GM10847 (cell line): ENCODE results near the gene MAP3K3.

Experiments
- POLR2A ChIP-seq: IDR thresholded peaks from 2 replicates; pipeline ENCODE4 v1.6.1; 2011; ENCODE audit not compliant: insufficient read length; ENCODE audit errors: extremely low read depth

Gene MAP3K3

DNA sequence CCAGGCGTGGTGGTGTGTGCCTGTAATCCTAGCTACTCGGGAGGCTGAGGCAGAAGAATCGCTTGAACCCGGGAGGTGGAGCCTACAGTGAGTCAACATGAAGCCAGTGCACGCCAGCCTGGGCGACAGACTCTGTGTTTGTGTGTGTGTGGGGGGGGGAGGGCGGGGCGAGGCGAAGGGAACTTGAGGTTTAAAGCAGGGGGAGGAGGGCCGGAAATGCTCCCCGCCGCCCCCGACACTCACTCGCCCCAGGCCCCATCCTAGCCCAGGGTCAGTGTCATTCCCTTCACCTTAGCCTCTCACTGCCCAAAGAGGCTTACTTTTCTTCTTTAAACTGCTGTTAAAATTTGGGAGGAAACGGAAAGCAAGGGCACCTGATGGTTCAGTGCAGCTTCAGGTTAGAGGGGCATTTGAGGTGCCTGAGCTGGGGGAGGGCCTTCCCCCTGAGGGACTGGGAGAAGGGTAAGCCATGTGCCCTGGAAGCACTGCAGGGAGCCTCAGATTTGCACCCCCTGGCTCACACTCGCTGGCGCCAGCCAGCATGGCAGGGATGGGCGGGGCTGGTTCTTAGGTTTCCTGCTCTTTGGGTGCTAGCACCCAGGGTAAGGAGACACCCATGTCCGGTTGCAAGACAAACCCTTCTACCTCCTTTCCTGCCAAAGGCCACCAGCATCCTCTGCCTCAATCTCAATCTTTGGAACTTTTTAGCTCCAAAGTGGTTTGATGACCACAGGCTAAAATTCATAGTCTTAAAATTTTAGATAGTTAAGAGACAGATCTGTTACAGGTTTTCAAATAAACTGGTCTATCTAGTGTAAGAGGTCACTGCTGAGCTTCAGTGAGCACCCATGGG lies 79.9 kb downstream of the MAP3K3 start:
- TF ChIP-seq POLR2A, result no peak

DNA sequence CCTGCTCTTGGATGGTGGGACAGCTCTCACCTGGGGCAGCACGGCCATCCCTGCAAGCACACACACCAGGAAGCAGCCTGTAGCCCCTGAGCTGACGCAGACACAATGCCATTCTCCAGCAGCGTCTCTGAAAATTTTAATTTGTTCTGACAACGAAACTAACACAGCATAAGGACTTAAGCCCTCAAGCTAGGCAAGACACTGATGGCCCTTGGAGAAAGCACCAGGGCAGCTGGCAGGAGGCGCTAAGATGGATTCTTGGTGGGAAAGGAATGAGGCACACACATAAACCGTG lies 80.5 kb downstream of the MAP3K3 start:
- no peak for TF ChIP-seq POLR2A

DNA sequence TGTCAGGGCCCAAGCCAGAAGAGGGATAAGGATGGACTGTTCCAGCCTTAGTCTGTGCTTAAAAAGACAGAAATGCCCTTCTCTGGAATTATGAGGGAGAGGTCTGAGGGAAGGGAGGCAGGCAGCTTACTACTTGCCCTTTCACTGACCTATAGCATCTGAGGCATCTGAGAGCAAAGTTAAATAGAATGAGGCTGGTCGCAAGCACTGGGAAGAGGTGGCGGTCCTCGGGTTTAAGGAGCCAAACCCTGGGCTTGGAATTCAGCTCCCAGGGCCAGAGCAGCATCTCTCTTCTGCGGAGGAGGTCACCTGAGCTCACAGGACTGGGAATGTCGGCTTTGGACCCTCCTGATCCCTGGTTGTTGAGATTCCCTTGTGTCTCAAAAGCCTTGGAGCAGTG lies 80.8 kb downstream of the MAP3K3 start:
- no peak for TF ChIP-seq POLR2A

DNA sequence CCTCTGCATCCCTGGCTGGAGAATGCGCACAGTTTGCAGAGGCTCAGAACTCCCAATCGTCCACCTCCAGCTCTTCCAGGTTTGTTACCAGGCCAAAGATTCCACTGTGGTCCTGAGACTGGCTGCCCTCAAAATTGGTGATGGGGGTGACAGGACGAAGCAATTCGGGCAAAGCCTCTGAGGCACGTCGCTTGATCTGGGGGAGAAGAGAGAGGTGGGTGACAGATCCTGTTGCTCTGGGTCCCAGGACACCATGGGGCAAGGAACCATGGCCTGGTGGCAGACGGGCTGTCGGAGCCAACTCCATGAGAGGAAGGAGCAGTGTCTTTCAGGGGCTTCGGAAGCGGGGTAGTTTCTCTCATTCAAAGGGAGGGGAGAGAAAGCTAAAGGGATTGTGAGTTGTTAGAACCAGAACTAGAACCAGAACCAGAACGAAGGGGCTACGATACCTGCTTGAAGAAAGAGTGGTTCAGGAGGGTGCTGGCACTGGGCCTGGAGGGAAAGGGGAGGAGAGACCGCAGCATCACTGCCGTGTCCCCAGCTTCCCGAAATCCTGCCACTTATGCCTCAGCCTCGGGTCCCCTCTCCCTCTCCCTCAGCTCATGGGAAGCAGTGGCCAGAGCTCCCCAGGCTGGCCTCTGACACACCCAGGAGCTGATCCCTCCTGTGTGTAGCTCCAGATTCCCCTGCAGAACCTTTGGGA lies 81.5 kb downstream of the MAP3K3 start:
- no peak for TF ChIP-seq POLR2A

DNA sequence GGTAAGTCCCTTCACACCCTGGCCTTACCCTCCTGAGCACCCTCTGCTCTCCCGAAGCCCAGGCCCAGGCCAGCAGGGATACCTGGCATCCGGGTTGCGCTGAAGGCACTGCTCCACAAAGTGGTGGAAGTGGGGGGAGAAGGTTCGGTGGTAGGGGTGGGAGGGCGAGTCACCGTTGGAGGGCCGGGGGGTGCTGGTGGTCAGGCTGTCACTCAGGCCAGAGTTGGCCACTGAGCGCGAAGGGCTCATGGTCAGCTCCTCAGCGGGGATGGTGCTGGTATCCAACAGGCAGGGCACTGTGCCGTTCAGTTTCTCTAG lies 82.0 kb downstream of the MAP3K3 start:
- no peak for TF ChIP-seq POLR2A

DNA sequence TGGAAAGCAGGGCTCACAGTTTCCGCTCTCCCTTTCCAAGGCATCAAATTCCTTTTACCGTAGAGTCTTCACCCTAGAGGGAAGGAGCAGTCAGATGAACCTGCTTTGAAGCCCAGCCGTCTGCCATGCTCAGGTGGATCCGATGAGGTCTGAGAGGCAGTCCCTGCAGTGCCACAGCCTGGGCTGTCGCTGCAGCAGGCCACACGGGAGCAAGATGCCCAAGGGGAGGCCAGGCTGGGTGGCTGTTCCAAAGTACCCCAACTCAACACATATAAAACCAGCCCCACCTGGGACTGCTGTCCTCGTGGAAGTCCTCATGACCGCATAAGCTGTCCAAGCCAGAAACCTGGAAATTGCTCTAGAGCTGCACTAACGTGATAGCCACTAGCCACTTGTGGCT lies 82.6 kb downstream of the MAP3K3 start:
- no peak for TF ChIP-seq POLR2A

DNA sequence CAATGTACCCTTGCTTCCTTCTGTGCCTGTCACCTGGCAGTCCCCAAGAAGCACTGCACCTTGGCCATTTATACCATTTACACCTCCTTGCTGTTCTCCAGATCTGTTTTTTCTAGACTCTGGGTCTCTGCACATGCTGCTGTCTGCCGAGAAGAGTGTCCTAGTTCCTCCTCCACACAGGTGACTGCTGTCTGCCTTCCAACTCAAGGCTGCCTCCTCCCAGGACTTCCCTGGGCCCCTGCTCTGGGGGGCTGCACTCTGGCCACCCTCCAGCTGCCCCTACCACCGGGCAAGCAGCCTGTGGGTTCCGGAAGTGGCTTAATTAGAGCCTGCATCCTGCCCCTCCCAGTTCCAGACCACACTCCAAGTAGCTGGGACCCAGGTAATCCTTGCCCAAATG lies 83.4 kb downstream of the MAP3K3 start:
- no peak for TF ChIP-seq POLR2A

DNA sequence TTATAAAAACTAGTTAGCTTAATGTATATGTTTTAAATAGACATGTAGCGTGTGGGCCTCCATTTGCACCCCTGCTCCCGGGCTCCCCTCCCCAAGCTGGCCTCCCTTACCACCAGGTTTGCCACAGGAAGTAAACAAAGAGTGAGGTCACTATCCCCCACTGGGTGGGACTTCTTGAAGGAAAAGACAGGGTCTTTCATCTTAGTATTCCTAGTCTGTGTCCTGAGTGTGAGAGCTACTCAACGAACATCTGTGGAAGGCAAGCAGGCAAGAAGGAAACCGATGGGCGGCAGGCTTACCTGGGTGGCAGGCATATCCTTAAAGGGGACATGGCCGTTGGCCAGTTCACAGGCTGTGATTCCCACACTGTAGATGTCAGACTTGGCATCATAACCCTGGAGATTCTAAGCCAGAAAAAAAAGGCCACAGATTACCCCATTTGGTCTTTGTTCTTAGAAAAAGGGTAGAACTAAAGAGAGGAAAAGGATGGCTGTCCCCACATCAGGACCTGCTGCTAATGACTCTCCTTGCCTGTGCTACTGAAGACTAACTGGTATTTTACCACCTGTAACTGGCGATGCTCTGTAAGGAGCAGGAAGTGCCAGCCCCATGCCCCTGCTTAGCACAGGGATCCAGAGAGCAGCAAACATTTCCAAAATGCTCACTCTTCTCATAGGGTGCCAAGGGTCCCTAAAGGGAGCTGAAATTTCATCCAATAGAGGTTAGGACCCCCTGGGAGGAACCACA lies 84.3 kb downstream of the MAP3K3 start:
- TF ChIP-seq POLR2A, result no peak

DNA sequence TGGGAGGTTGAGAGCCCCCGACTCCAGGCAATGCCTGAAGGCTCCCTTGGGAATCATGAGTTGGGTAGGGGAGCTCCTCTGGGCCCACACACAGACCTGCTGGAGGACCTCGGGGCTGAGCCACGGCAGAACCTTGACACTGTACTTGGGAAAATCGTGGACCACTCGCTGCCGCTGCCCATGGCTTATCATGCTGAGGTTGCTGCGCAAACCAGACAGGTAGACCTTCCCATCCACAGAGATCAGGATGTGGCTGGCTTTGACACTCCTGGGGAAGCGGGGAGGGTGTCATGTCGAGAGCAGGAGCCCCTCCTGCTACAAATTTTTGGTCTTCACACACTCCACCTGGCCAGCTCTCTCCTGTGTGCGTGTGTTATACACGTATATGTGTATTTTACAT lies 84.9 kb downstream of the MAP3K3 start:
- no peak for TF ChIP-seq POLR2A

DNA sequence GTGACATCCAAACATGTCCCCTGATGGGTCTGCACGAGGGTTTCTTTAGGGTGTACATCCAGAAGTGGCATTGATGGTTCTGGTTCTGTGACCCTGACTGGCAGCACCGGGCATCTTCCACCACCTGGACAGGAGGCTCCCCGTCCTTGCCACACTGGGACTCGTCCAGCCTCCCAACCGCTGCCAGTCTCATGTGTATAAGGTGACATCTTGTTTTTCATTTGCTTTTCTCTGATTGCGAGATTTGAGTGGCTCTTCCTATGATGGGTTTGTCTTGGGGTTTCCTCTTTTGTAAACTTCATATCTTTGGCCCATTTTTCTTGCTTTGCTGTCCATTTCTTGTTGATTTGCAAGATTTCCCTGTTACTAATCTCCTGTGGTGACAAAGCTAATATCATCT lies 86.9 kb downstream of the MAP3K3 start:
- no peak for TF ChIP-seq POLR2A

DNA sequence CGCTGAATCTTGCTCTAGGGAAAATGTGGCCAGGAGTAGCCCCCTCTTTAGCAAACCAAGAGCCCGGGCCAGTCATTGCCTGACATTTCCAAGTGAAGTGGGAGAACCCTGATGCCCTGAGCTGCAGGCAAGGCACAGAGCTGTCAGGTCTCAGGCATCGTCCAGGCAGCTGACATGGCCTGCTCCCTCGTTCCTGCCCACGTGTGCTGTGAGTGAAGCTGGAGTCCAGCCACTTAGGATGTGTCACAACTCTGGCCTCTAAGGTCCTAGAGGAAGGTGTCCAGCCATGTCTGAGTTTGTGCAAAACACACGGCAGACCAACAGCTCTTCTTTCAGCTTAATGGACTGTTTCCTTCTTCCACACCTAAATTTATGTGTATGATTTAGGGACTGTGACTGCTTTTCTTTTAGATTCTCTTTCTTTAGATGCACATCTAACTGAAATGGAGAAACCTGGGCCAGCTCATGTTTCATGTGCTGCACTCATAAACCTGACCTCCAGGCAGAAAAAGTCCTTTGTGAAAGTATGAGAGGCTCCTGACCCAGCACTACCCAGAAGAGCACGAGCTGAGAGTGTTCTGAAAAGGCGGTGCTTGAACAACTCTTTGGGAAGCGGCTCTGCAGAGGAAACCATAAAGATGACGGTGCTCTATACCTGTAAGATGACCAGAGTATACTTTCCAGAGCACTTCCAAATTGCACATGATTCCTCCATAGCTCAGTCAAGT lies 92.5 kb downstream of the MAP3K3 start:
- TF ChIP-seq POLR2A, result no peak

DNA sequence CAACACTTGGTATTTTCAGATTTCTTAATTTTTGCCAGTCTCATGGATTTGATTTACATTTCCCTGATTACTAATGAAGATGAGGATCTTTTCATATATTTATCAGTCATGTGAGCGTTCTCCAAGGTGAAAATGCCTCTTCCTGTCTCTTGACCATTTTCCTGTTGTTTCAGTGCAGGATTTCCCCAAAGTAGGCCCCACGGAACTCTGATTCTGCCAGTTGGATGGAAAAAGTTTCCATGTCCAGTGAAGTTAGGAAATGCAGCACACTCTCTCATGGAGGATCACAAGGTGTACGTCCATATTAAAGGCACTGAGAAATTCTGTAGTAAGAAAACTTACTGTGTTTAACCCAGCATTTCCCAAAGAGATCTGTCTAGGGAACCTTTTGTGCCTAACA lies 94.2 kb downstream of the MAP3K3 start:
- no peak for TF ChIP-seq POLR2A

DNA sequence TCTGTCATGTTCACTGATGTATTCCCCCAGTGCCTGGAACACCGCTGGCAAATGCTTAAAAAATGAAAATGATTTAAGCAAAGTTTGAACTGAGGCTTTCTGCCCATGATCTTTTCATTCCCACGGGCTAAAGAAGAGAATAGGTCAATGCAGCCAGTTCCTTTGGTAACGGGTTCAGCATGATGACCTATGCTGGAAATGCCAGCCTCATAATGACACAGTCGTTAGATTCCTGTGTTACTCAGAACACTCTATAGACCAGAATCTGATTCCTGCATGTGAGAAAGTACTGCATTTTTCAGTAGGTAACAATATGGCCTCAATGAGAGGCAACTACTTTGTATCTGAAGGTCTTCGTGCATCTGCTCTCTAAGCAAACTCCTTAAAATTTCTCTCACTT lies 96.8 kb downstream of the MAP3K3 start:
- TF ChIP-seq POLR2A, result no peak

DNA sequence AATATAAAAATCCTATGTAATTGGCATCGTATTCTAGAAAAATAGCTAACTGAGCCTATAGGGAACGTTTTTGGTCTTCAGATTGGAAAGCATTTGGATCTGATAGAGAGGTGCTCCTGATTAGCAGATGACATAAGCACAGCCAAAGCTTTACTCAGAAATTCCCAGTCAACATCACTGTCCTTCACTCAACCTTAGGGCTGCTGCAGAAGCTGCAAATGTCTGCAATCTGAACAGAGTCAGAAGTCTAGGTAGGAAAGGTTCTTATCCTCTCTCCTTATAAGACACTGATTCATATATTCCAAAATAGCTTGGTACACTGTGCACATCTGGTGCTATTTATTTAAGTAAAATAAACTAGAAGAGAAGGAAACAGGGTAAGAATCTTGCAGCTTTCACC lies 100.2 kb downstream of the MAP3K3 start:
- TF ChIP-seq POLR2A, result no peak

DNA sequence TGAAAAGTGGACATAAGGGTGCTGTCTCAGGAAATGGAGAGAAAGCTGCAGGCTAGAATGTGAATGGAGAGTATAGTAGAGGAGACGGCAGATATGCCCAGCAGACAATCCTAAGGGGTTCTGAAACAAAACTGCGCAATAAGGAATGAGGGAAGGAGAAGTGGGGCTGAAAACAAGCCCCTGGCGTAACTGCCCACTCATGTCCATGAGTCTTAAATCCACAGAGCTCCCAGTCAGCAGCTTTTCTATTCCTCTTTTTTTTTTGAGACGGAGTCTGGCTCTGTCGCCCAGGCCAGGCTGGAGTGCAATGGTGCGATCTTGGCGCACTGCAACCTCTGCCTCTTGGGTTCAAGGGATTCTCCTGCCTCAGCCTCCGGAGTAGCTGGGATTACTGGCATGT lies 113.5 kb downstream of the MAP3K3 start:
- TF ChIP-seq POLR2A, result no peak
